HG02642 (cell line): ENCODE data around the gene PLXDC2.

Experiments
- ATAC-seq: cut with Tn5 transposase; IDR thresholded peaks from one replicate; pipeline ENCODE4 v1.9.1; 2021; ENCODE audit warnings: mild to moderate bottlenecking; ENCODE audit not compliant: unreplicated experiment, poor library complexity

PLXDC2 gene

DNA sequence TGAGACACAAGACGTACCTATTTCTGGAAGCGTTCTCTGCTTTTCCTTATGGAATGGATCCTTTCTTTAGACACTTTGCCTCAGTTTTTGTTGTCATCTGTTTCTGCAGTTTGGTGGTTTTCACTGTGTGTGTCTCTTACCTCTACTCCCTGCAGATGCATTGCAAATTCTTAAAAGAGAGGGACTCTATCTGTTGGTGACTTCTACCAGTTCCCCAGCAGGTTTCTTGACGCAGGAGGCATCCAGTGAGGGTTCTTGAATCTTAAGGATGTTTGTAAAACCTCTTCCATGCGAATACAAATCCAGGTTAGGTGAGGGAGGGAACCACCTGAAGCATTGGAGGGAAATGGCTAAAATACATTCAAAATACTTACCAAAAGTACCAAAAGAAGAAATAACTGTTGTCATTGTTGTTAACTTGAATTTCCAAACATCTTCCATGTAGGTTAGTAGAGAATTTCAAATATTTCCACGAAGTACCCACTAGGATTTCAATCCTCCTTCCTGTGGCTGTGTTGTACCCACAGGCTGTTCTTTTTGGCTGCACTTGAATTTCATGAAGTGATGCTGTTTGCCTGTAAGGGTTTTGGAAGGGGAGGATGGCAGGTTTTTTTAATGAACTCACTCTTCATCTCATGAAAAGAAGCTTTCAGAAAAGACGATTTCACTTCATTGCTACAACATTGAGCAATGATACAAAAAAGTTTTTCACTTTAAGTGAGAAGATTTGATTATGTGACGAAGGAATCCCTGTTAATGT, 32.2 kb downstream of the PLXDC2 start:
- no peak for ATAC-seq

DNA sequence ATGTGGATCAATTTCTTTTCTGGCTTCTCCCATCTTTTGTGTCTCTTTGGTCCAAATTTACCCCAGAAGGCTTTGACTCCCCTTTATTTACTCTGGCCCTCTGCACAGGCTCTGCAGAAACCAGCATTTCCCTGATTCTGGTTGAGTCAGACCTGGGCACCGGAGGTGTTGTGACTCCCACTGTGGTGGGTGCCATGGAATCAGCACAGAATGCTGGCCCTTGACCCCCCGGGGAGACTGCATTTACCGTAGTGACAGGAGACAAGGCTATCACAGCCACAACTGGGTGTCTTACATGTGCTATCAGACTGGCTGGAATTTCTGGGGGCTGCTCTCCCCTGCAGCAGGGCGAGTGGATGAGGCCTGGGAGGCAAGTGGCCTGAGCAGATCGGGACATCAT, 37.6 kb downstream of the PLXDC2 start:
- no peak for ATAC-seq

DNA sequence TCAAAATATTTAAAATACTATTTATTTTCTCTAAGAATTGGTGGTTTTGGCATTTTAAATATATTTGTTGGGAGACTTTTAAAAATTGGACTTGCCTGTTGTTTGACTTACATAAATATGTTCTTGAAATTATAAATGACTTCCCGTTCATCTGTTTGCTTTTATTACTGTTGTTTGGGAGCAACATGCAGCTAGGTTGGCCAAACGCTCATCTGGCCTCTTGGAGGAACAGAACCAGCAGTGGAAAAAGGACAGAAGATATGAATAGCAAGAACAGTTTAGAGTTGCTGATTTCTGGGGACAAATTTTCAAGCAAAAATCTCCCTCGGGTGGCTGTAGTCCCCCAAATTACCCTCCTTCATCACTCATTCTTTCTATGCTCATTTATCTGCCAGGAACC, 41.6 kb downstream of the PLXDC2 start:
- ATAC-seq, result no peak

DNA sequence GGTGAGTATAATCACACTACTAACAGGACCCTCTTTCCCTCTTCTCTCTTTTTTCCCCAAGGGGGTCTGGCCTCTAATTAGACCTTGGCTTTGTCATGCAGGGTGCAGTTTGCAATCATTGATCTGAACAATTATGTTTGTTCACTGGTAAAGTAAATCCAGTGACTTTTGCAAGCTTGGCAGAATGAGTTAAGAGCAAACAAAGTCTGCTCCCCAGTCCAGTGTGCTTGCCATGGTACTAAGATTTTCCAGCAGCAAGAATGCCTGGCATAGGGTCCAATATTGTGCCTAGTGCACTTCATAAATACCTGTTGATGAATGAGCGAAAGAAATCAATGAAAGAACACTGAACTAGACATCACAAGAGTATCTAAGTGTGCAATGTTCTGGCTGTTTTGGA, 43.9 kb downstream of the PLXDC2 start:
- ATAC-seq, result no peak

DNA sequence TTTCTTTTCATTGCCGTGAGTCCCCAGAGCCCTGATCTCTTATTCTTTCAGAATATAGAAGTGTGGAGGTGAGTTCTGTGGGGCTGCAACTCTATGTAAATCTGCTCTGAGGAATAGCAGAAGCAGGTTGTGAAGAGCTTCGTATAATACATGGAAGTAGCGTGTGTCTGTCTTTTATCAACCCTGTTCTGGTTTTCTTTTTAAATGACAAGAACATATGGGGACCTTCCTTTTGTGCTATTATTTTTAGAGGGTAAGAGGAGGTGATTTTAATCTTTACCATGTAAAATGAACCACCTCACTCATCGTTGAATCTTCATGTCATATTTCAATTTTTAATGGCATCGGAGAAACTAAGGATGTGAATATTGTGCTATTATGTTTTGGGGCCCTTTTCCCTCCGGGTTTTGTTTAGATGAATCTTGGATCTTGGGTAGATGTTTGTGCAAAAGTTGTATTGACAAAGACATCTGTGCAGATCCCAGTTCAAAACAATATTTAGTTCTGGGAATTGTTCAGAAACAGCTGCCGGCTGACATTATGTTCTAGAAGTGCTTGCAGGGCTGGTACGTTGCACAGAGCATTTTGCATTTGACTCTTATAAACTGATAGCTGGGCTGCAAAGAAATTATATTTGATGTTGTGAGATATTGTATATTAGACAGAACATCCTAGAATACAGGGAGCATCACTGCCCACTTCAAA, 46.7 kb downstream of the PLXDC2 start:
- ATAC-seq, result no peak

DNA sequence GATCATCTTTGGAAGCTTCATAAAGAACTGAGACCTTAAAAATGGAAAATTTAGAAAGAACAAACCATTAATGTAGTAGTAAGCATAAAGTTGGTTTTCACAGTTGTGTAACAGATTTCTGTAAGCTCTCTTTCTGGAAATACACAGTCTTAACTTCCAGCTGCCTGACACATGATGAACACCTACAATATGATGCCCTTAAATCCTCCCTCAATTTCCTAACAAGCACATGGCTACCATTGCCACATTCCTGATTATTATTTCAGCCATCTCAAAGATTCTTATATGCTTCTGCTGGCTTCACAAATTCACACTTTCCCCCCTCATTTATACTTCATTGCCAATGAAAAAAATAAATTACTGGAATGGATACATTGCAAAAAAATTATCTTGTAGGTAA, 49.4 kb downstream of the PLXDC2 start:
- ATAC-seq, result no peak

DNA sequence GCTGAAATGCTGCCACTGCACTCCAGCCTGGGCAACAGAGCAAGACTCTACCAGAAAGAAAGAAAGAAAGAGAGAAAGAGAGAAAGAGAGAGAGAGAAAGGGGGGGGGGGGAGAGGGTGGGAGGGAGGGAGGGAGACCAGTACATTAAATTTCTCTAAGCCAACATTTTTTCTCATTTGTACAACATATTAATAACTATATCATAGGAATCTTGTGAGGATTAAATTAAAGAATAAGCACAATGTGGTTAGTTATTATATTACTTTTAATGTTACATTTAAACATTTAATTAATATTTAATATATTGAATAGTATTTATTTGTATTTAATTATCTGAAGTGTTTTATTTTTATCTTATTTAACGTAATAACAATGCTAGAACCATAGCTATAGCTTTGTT, 53.1 kb downstream of the PLXDC2 start:
- ATAC-seq, result no peak

DNA sequence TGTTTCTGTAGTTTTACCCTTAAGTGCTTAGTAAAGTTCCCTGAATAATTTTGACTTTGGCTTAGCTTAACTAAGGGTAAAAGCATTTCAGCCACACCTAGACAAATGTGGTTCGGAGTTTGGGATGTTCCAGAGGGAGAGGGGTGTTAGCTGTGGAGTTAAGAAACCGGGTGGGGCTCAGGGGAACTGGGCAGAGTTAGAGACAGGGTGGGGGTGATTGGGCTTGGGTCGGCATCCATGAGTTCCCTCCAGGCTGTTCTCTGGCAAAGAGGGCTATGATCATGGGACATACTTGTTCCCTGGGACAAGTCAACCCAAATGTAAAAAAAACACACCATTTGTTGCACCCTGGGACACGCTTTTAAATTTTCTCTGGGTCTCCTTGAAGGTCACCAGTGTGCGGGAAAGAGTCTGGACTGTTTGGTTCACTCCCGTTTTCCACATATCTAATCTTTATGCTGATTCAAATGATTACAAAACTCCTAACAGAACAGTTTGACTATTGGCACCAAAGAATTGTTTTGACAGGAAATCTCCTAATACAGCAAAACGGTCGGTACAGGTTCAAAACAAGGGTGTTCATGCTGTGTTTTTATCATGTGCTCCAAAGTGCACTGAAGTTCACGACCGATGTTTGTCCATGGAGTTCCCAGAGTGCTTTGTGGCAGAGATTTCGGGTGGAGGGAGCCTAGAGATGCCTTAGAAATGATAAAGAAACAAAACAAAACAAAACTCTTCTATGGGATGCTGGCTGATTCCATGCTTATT, 56.5 kb downstream of the PLXDC2 start:
- no peak for ATAC-seq

DNA sequence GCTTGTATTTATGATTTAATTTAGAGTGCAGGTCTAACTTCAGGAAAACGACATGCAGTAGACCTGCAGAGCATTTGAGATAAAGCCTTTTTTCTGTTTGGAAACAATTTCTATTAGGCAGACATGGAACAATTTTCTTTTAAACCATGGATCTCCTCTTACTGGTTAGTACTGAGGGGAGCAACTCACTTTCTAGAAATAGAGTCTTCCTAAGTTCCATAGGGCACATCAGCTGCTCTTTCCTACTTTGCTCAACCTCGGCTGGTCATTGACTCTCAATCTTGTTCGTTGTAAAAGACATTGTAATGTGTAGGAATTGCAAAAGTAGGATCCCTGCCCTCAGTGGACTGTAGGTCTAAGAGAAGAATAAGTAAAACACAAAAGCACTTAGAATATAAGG, 58.0 kb downstream of the PLXDC2 start:
- ATAC-seq, result no peak

DNA sequence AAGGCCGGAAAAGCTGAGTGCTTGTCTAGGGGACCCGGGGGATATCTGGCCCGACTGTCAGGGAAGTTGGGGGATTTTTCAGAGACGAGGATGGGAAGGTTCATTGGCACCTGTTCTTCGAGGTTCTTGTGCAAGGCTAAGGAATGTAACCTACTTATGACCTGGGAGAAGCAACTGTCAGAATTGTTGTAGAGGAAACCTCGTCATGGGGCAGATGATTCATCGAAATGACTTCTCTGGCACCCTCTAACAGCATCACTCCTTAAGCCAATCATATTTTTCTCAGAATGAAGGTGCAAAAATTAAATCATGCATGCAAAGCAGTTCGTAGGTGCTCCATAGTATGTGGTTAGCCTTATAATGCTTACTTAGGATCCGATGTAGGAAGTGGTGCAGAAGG, 58.6 kb downstream of the PLXDC2 start:
- no peak for ATAC-seq

DNA sequence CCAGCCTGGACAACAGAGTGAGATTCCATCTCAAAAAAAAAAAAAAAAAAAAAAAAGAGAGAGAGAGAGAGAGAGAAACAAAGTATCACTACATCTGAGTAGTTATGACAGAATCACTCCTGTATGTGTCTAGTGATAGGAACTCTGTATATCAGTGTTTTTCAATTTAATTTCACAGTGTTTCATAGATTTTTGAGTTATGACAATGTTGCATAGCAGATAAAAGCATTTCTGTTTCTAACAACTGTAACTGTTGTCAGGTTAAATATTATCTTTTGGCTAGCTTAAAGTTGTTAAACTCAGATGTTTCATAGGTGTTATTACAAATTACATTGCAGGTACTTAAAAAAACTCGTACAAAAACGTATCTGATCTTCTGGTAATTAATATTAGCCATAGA, 60.3 kb downstream of the PLXDC2 start:
- ATAC-seq, result no peak

DNA sequence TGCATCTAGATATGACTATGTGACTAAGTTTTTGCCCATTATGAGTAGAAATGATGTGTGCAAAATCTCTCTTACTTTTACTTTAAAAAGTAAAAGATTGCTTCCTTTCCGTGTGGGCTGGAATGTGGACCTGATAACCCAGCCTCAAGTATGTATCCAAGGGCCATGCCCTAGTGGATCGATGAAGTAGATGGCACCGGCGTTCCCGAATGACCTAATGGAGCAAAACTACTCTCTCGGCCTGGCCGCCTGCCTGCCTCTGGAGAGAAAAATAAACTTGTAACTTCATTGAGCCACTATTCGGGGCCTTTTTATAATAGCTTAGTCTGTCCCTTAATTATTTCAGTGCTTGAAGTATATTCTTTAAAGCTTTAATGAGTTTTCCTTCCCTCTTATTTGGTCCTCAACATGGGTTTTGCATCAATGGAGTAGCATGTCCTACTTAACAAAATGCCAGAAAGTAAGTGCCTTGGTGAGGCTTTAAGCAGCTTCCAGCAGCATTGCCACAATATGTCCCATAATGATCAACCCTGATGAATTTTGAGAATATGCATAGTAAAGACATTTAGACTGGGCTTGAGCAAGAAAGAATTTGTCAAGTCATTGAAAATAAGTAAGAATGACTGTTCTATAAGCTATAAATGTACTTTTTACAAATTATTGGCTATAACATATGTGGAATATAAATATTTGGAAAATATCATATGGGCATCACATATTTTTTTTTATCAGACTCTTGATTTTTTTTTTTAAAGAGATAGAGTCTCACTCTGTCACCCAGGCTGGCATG, 61.4 kb downstream of the PLXDC2 start:
- no peak for ATAC-seq

DNA sequence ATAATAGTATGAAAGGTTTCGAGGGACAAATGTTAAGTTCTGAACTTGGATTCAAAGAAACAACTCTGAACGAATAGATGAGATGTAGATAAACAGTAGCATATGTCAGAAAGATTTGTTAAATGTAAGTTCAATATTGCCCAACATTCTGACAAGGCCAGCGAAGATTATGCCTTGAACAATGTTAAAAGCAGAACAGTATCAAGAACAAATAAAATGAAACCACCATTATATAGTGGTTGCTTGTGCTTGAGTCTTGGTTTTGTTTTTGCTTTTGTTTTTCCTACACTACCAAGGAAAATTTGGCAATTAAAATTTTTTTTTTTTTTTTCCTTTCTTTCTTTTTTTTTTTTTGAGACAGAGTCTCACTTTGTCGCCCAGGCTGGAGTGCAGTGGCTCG, 66.4 kb downstream of the PLXDC2 start:
- ATAC-seq, result no peak

DNA sequence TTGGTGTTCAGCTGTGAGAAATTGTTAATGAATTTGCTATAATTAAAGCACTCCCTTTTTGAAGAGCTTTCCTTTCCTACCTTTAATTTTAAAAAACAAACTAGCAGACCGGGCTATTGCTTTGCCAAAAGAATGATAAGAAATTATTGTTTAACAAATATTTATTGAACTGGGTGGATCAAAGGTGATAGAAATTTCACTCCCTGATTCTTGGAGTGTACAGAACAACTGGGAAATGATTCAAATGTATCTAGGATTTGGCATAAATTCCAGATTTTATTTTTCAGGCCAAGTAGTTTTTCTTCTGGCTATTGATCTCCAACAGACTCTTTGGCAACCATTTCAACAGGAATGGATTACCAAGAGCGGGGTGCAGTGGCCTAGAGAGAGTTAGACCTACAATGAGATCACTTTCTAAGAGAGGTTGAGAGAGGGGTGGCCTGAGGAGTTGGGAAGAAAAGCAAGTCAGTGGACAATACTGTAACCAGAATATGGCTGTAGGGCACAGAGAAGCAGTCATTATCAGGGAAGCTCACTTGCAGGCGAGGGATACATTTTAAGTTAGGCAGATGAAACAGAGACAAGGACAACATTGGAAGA, 71.9 kb downstream of the PLXDC2 start:
- ATAC-seq, result no peak

DNA sequence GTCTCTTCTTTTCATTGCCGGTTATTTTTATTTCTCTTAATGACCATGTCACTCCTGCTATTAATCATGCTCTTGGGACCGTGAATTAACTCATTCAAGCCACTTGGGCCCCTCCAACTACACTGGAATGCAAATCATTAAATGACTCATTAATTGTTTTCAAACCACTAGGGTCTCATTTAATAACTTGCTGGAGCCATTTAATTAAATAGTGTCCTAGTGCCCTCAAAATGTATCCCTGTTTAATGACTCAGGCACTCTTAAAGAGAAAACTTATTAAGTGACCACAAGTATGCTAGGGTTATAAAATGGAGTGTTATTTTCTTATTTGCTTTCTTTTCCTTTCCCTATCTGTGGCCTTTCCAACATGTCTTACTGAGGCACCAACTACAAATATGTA, 73.0 kb downstream of the PLXDC2 start:
- ATAC-seq, result no peak

DNA sequence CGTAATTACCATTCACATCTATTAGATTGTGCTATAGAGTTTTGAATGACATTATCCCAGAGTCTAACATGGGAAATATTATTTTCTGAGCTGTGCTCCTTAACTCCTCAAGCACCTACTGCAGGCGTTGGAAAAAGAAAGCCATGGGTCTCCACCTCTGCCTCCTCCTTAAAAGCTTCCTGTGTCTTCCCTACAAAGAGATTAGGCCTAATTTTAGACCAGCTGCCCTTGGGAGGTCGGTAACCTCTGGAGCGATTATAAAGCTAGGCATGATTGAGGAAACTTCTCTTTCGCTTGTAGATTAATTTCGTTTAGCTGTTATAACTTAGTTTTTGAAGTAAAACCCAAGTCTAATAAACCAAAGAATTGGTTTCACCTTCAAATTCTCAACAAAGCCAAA, 75.2 kb downstream of the PLXDC2 start:
- ATAC-seq, result no peak

DNA sequence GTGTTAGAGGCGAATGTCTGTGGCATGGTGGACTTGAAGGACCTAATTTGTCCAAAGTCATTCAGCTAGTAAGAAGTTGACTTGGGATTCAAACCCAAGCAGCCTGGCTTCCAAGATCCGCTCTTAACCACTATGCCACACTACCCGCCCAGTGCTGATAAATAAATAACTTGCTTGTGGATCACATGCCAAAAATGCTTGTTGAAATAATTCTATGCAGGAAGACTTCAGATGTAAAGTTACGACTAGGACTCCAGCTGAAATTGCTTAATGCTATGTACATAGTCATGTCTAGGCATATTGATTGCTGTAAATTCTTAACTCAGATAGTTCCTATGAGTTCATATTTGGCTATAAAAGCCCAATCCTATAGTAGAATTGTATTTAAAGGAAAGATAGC, 76.0 kb downstream of the PLXDC2 start:
- ATAC-seq, result no peak

DNA sequence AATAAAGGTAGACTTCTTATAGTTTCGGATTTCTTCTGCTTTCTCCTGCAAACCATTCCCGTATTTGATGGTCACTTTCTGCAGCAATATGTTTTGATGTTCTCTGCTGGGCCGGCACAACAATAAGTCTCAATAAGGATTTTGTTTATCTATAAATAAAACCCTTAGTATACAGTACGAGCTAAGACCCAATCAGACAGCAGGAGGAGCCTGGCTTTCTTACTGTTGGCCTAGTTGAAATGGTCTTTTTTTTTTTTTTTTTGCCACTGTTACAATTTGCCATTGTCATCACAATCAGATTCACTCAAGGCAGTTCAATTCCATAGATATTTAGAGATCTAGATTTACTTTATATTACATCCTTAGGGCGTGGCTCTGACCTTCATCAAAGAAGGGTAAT, 76.4 kb downstream of the PLXDC2 start:
- ATAC-seq, result no peak

DNA sequence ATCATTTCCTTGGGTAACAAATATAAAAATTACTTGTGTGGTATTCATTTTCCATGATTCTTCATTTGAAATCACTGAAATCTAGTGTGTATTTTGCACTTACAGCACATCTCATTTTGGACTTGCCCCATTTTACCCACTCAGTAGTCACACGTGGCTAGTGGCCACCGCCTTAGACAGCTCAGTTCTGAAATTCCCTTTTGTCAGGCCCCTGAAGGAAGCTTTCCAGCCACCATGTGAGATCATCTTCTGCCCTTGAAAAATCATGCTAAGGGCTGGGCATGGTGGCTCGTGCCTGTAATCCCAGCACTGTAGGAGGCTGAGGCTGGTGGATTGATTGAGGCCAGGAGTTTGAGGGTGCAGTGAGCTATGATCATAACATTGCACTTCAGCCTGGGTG, 79.3 kb downstream of the PLXDC2 start:
- ATAC-seq, result no peak

DNA sequence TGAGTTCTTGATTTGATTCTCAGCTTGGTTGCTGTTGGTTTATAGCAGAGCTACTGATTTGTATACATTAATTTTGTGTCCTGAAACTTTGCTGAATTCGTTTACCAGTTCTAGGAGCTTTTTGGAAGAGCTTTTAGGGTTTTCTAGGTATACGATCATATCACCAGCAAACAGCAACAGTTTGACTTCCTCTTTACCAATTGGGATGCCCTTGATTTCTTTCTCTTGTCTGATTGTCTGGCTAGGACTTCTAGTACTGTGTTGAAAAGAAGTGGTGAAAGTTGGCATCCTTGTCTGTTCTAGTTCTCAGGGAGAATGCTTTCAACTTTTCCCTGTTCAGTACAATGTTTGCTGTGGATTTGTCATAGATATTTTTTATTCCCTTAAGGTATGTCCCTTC, 86.2 kb downstream of the PLXDC2 start:
- ATAC-seq, result no peak
